ENCODE data around the gene CD99L2. TPM values are rescaled to one million over a fixed set of nuclear protein-coding genes. Genes with fewer than 3 reads are reported as not detected.
"Not testable (repeated sequence)": the region's sequence is repeated elsewhere in the genome, so short reads cannot be mapped to it uniquely, and the experiment has no call there.

The CD99L2 gene
- total and polyA plus RNA-seq, 4 donors: 9.7 to 39.8 (median 23.8) TPM

DNA sequence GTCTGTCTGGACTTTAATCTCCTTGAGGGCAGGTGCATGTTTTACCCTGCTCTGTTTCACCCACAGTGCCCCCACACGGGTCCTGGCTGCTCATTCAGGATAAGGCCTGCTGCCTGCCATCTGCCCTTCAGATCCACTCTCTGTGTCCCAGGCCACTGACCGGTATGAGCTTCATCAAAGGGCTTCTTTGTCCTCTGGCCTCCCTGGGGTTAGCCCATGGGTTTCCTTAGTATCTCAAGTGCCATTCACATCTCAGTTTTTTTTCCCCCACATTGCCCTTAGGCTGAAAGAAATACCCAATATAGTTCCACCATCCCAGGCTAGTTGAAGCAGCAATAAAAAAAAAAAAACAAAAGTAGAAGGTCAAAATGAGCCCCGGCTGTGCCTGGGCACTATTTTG lies 9.3 kb downstream of the CD99L2 start:
- no peak for DNase-seq (ENCODE audit: low spot score)
- peaks cover 0 to 2% (median 0%) of the 10 kb centered on the region in 4 donors for H3K36me3 ChIP-seq (ENCODE audit: control insufficient read depth in 4 of 4, insufficient read depth in 3 of 4, low read depth in 1 of 4, low read length in 3 of 4)
- no peak overlapping the region for H3K27ac ChIP-seq (ENCODE audit: low read depth in 1 of 2, low read length in 2 of 2)
- H3K27me3 ChIP-seq (ENCODE audit: control insufficient read depth in 4 of 4, insufficient read depth in 4 of 4, low read length in 3 of 4): no peaks in the 10 kb centered on the region
- no peaks in the 10 kb centered on the region for H3K4me1 ChIP-seq (ENCODE audit: control insufficient read depth in 4 of 4, insufficient read depth in 4 of 4, low read length in 3 of 4)
- no peak overlapping the region for H3K9ac ChIP-seq (ENCODE audit: low read depth in 1 of 2, low read length in 2 of 2)
- no peak overlapping the region for H3K4me3 ChIP-seq (ENCODE audit: low read depth in 1 of 3, low read length in 3 of 3)
- TF ChIP-seq RAD21 (IDR thresholded peaks at IDR 0.05) (no peak), NR2F2 (IDR thresholded peaks at IDR 0.05) (no peak), HNF4A (conservative IDR thresholded peaks at IDR 0.05) (no peak), JUND (IDR thresholded peaks at IDR 0.05) (no peak)
- WGBS: 85% methylated on average over 3 of the region's 3 CpGs
- H3K9me3 ChIP-seq (ENCODE audit: control insufficient read depth in 4 of 4, low read length in 3 of 4): no peaks in the 10 kb centered on the region

DNA sequence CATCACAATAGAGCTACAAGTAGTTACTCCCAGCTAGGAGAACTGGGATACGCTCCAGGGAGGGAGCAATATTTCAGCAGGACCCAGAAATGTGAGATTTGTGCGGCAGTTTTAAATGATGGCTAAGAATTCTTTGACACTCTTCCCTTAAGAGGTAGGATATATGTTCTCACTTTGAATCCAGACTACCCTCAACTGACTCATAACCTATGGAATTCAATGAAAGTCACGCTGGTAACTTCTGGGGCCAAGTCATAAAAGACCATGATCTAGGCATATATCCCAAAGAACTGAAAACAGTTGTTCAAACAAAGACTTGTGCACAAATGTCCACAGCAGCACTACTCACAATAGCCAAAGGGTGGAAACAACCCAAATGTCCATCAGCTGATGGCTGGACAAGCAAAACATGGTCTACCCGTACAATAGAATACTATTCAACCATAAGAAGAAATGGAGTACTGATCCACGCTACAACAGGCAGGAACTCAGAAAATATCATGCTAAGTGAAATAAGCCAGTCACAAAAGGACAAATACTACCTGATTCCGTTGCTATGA lies 10.5 kb downstream of the CD99L2 start:
- 97% methylated on average over 6 of the region's 6 CpGs for WGBS
- H3K9me3 ChIP-seq (ENCODE audit: control insufficient read depth in 4 of 4, low read length in 3 of 4): no peaks in the 10 kb centered on the region

GRCh38 chrX:150887268-150887667 lies 11.2 kb downstream of the CD99L2 start:
- not testable (repeated sequence) for H3K27me3 ChIP-seq (ENCODE audit: control insufficient read depth in 4 of 4, insufficient read depth in 4 of 4, low read length in 3 of 4); H3K4me3 ChIP-seq (ENCODE audit: low read depth in 1 of 3, low read length in 3 of 3); H3K36me3 ChIP-seq (ENCODE audit: control insufficient read depth in 4 of 4, insufficient read depth in 3 of 4, low read depth in 1 of 4, low read length in 3 of 4); H3K4me1 ChIP-seq (ENCODE audit: control insufficient read depth in 4 of 4, insufficient read depth in 4 of 4, low read length in 3 of 4); H3K27ac ChIP-seq (ENCODE audit: low read depth in 1 of 2, low read length in 2 of 2); DNase-seq (ENCODE audit: low spot score); H3K9me3 ChIP-seq (ENCODE audit: control insufficient read depth in 4 of 4, low read length in 3 of 4); H3K9ac ChIP-seq (ENCODE audit: low read depth in 1 of 2, low read length in 2 of 2)
- 99% methylated on average over 9 of the region's 9 CpGs for WGBS

More for the DNA sequence above, 10.5 kb downstream of the CD99L2 start:
- no peak for TF ChIP-seq TAF1 (conservative IDR thresholded peaks at IDR 0.05)
- no peak for TF ChIP-seq RAD21 (IDR thresholded peaks at IDR 0.05)
- TF ChIP-seq FOXA1 (IDR thresholded peaks at IDR 0.05): no peak
- TF ChIP-seq SP1 (IDR thresholded peaks at IDR 0.05): no peak
- no peak for TF ChIP-seq CTCF (IDR thresholded peaks at IDR 0.05; ENCODE audit: low read depth, low read length, missing input control)
- no peak for TF ChIP-seq EGR1 (IDR thresholded peaks at IDR 0.05; ENCODE audit: low read depth in 2 of 2)
- Histone ChIP-seq H3K9ac (ENCODE audit: low read depth in 1 of 2, low read length in 2 of 2) (no peak overlapping the region), H3K4me1 (ENCODE audit: control insufficient read depth in 4 of 4, insufficient read depth in 4 of 4, low read length in 3 of 4) (no peaks in the 10 kb centered on the region), H3K4me3 (ENCODE audit: low read depth in 1 of 3, low read length in 3 of 3) (no peak overlapping the region), H3K27me3 (ENCODE audit: control insufficient read depth in 4 of 4, insufficient read depth in 4 of 4, low read length in 3 of 4) (no peaks in the 10 kb centered on the region), H3K27ac (ENCODE audit: low read depth in 1 of 2, low read length in 2 of 2) (no peak overlapping the region), H3K36me3 (ENCODE audit: control insufficient read depth in 4 of 4, insufficient read depth in 3 of 4, low read depth in 1 of 4, low read length in 3 of 4) (peaks cover 0 to 2% (median 0%) of the 10 kb centered on the region in 4 donors)
- DNase-seq (ENCODE audit: low spot score): no peak

DNA sequence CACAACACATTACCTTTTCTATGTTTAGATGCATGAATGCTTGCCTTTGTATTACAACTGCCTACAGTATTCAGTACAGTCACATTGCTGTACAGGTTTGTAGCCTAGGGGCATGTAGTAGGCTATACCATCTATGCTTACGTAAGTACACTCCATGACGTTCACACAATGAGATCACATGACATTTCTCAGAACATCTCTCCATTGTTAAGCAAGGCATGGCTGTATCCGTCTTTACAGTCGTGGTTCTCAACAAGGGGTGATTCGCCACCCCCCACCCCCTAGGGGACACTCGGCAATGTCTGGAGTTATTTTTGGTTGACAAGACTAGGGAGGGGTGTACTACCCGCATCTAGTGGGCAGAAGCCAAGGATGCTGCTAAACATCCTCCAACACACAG lies 12.1 kb downstream of the CD99L2 start:
- 94% methylated on average over 7 of the region's 7 CpGs for WGBS
- no peaks in the 10 kb centered on the region for H3K27me3 ChIP-seq (ENCODE audit: control insufficient read depth in 4 of 4, insufficient read depth in 4 of 4, low read length in 3 of 4)
- no peak overlapping the region for H3K27ac ChIP-seq (ENCODE audit: low read depth in 1 of 2, low read length in 2 of 2)
- no peaks in the 10 kb centered on the region for H3K4me1 ChIP-seq (ENCODE audit: control insufficient read depth in 4 of 4, insufficient read depth in 4 of 4, low read length in 3 of 4)
- H3K9ac ChIP-seq (ENCODE audit: low read depth in 1 of 2, low read length in 2 of 2): no peak overlapping the region
- peaks cover 0 to 2% (median 0%) of the 10 kb centered on the region in 4 donors for H3K36me3 ChIP-seq (ENCODE audit: control insufficient read depth in 4 of 4, insufficient read depth in 3 of 4, low read depth in 1 of 4, low read length in 3 of 4)
- TF ChIP-seq ATF3 (IDR thresholded peaks at IDR 0.05): no peak
- TF ChIP-seq HNF4G (IDR thresholded peaks at IDR 0.05): no peak
- DNase-seq (ENCODE audit: low spot score): no peak
- H3K9me3 ChIP-seq (ENCODE audit: control insufficient read depth in 4 of 4, low read length in 3 of 4): no peaks in the 10 kb centered on the region
- H3K4me3 ChIP-seq (ENCODE audit: low read depth in 1 of 3, low read length in 3 of 3): no peak overlapping the region
